CD14-positive monocyte (primary cell): ENCODE data around the gene UBE2M. TPM values are rescaled to one million over a fixed set of nuclear protein-coding genes. Genes with fewer than 3 reads are reported as not detected.

Source experiments
- DNase-seq, 3 donors: peaks; one replicate each; pipeline ENCODE4 v3.0.0-alpha.2; 2011 to 2022
- H2AFZ ChIP-seq: 2 replicates; pipeline ENCODE4 v1.6.0; 2012; ENCODE audit warnings: mild to moderate bottlenecking, low read depth, low read length, inconsistent platforms; ENCODE audit not compliant: insufficient read depth, poor library complexity, severe bottlenecking
- H3K27ac ChIP-seq, 2 donors: 1 replicate in 1 of 2; 2 replicates in 1 of 2; pipeline ENCODE4 v1.5.1; 2012 to 2013; ENCODE audit warnings: low read length in 2 of 2, control low read depth in 1 of 2, inconsistent platforms in 1 of 2, low read depth in 1 of 2, mild to moderate bottlenecking in 1 of 2
- H3K27me3 ChIP-seq, 2 donors: one replicate each; pipeline versions ENCODE4 v1.6.0 to v1.6.1; 2011 to 2013; ENCODE audit warnings: low read length in 2 of 2; ENCODE audit not compliant: control insufficient read depth in 2 of 2, insufficient read depth in 2 of 2
- H3K36me3 ChIP-seq, 2 donors: replicated peaks in 1 of 2; 1 replicate in 1 of 2; 2 replicates in 1 of 2; pipeline versions ENCODE4 v1.5.1 to v1.6.1; 2012 to 2013; ENCODE audit warnings: low read length in 2 of 2, control low read depth in 1 of 2, inconsistent platforms in 1 of 2, mild to moderate bottlenecking in 1 of 2; ENCODE audit not compliant: insufficient read depth in 2 of 2, control insufficient read depth in 1 of 2
- H3K4me1 ChIP-seq, 2 donors: 1 replicate in 1 of 2; 2 replicates in 1 of 2; pipeline versions ENCODE4 v1.5.1 to v1.6.1; 2012 to 2013; ENCODE audit warnings: low read length in 2 of 2, control low read depth in 1 of 2, inconsistent platforms in 1 of 2, mild to moderate bottlenecking in 1 of 2, moderate library complexity in 1 of 2; ENCODE audit not compliant: insufficient read depth in 2 of 2, control insufficient read depth in 1 of 2
- H3K4me2 ChIP-seq: replicated peaks from 2 replicates; pipeline ENCODE3; 2012; ENCODE audit warnings: low read length, moderate library complexity, mild to moderate bottlenecking; ENCODE audit not compliant: poor library complexity, severe bottlenecking; ENCODE audit errors: extremely low read depth
- H3K4me3 ChIP-seq, 3 experiments: fragments of 200-600 bp in 1 of 3; sonication (generic) in 1 of 3; replicated peaks in 1 of 3; 1 replicate in 2 of 3; 2 replicates in 1 of 3; pipeline ENCODE4 v1.5.1; 2011 to 2013; ENCODE audit warnings: low read length in 3 of 3, mild to moderate bottlenecking in 3 of 3, control low read depth in 2 of 3, low read depth in 2 of 3, inconsistent platforms in 1 of 3, moderate library complexity in 1 of 3
- H3K79me2 ChIP-seq: 2 replicates; pipeline ENCODE4 v1.6.0; 2012; ENCODE audit warnings: mild to moderate bottlenecking, control low read depth, inconsistent platforms, low read length, moderate library complexity; ENCODE audit not compliant: insufficient read depth
- H3K9ac ChIP-seq: 2 replicates; pipeline ENCODE4 v1.6.0; 2017; ENCODE audit warnings: low read length, mild to moderate bottlenecking; ENCODE audit not compliant: insufficient read depth, poor library complexity, severe bottlenecking
- H3K9me3 ChIP-seq, 2 donors: replicated peaks in 1 of 2; 1 replicate in 1 of 2; 2 replicates in 1 of 2; pipeline versions ENCODE4 v1.5.1 to v1.6.1; 2012 to 2013; ENCODE audit warnings: low read length in 2 of 2, control low read depth in 1 of 2; ENCODE audit not compliant: control insufficient read depth in 1 of 2, insufficient read depth in 1 of 2
- H4K20me1 ChIP-seq: 2 replicates; pipeline ENCODE4 v1.6.0; 2012; ENCODE audit warnings: mild to moderate bottlenecking, low read length, control low read depth, moderate library complexity; ENCODE audit not compliant: insufficient read depth
- H3K27ac Mint-ChIP-seq, 7 donors: one replicate each; pipeline ENCODE4 v1.8.0; 2020; ENCODE audit warnings: mild to moderate bottlenecking in 7 of 7, mixed read lengths in 7 of 7, moderate library complexity in 6 of 7, inconsistent platforms in 2 of 7
- H3K27me3 Mint-ChIP-seq, 3 donors: one replicate each; pipeline ENCODE4 v1.8.0; 2021 to 2022; ENCODE audit warnings: low read depth in 3 of 3, mild to moderate bottlenecking in 3 of 3, mixed read lengths in 3 of 3, moderate library complexity in 3 of 3, inconsistent platforms in 1 of 3
- H3K36me3 Mint-ChIP-seq, 2 donors: one replicate each; pipeline ENCODE4 v1.8.0; 2020; ENCODE audit warnings: mixed read lengths in 2 of 2, inconsistent platforms in 1 of 2, mild to moderate bottlenecking in 1 of 2
- H3K4me1 Mint-ChIP-seq: one replicate; pipeline ENCODE4 v1.8.0; 2020; ENCODE audit warnings: mild to moderate bottlenecking, mixed read lengths
- H3K4me3 Mint-ChIP-seq, 2 donors: one replicate each; pipeline ENCODE4 v1.8.0; 2020; ENCODE audit warnings: mild to moderate bottlenecking in 2 of 2, mixed read lengths in 2 of 2, moderate library complexity in 1 of 2
- H3K9me3 Mint-ChIP-seq, 7 donors: one replicate each; pipeline ENCODE4 v1.8.0; 2020 to 2022; ENCODE audit warnings: mixed read lengths in 7 of 7, mild to moderate bottlenecking in 6 of 7, moderate library complexity in 6 of 7, inconsistent platforms in 2 of 7
- CTCF ChIP-seq: fragments of 200-600 bp; IDR thresholded peaks from one replicate; pipeline ENCODE4 v1.8.0; 2022; ENCODE audit warnings: antibody characterized with exemption, mild to moderate bottlenecking
- WGBS: methylation state at CpG from one replicate; pipeline ENCODE4 v1.1.5; 2013; ENCODE audit warnings: missing lambda C conversion rate; ENCODE audit not compliant: insufficient coverage; 5-methylcytosine and 5-hydroxymethylcytosine counted together
- intact Hi-C, 2 donors: fragments of 100-400 bp; cut with micrococcal nuclease; formaldehyde crosslinking; loops; one replicate each; pipeline versions ENCODE4 v1.15.0 to v1.15.1; 2023
- polyA plus RNA-seq, 3 donors: library from polyadenylated mRNA; depleted of rRNA in 1 of 3; unstranded in 2 of 3; stranded (reverse) in 1 of 3; fragments of 300-500 nt in 2 of 3; fragments of >200 nt in 1 of 3; fragmentation: Illumina TruSeq in 2 of 3; gene quantifications; 1 replicate in 2 of 3; 2 replicates in 1 of 3; pipeline ENCODE4 v1.2.3, GENCODE V29; 2012 to 2021

The UBE2M gene
- polyA plus RNA-seq, 3 donors, result 7.8 to 84.6 (median 14.3) TPM

DNA sequence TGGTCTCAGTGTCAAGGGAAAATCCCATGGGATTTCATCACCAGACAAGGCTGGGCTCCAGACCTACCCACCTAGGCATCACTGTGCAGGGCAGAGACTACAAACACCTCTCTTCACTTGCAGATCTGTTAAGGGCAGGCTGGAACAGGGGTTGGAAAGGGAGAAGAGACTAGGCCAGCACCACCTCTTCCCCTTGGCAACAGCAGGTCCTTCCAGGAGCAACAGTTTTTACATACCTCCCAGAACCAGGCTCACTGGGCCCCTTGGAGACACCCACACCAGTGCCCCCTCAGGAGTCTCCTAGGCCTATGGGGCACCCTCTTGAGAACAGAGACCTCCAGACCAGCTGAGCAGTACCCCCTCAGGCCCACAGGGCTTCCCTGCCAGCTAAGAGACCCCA is 2.5 kb upstream of the UBE2M start:
- Histone ChIP-seq H3K9ac (no peak overlapping the region), H2AFZ (no peak overlapping the region), H3K4me3 (no peak overlapping the region), H3K4me1 (peaks cover 51 to 59% of the 10 kb centered on the region in 2 donors), H3K4me2 (no peak overlapping the region), H3K27ac (no peak overlapping the region), H3K9me3 (peaks cover 0 to 13% of the 10 kb centered on the region in 2 donors), H3K27me3 (peaks cover 23 to 39% of the 10 kb centered on the region in 2 donors), H4K20me1 (peaks cover 14% of the 10 kb centered on the region), H3K79me2 (peaks cover 22% of the 10 kb centered on the region), H3K36me3 (peaks cover 11 to 14% of the 10 kb centered on the region in 2 donors)
- peak overlapping the region in 1 of 7 donors; percentile 43 for H3K27ac Mint-ChIP-seq
- peak overlapping the region in 1 of 2 donors; percentile 84 for H3K4me3 Mint-ChIP-seq
- peaks cover 19 to 20% of the 10 kb centered on the region in 2 donors for H3K36me3 Mint-ChIP-seq
- H3K4me1 Mint-ChIP-seq, result peaks cover 59% of the 10 kb centered on the region
- no peak for DNase-seq
- peaks cover 0 to 17% (median 8%) of the 10 kb centered on the region in 7 donors for H3K9me3 Mint-ChIP-seq
- H3K27me3 Mint-ChIP-seq, result peaks cover 39 to 45% (median 39%) of the 10 kb centered on the region in 3 donors
- no peak for TF ChIP-seq CTCF
- intact Hi-C loops, result loop anchor here in 1 of 2 donors (1.0 kb wide), 1 partner anchor 10 kb away; no protein-coding TSS in a partner anchor

GRCh38 chr19:58560007-58560887 is 1.8 kb upstream of the UBE2M start:
- DNase-seq, result no peak
- TF ChIP-seq CTCF, result no peak
- H3K36me3 Mint-ChIP-seq, result peaks cover 17 to 25% of the 10 kb centered on the region in 2 donors
- Histone ChIP-seq H3K4me2 (peak overlapping the region; percentile 99), H3K4me1 (peaks cover 56 to 66% of the 10 kb centered on the region in 2 donors), H2AFZ (peak overlapping the region; percentile 85), H3K27ac (peak overlapping the region; percentile 97 to 98), H3K36me3 (peaks cover 12 to 19% of the 10 kb centered on the region in 2 donors), H3K9ac (peak overlapping the region; percentile 44), H3K9me3 (peaks cover 0 to 13% of the 10 kb centered on the region in 2 donors), H3K4me3 (peak overlapping the region in 2 of 3 experiments; percentile 71 to 95), H3K79me2 (peaks cover 28% of the 10 kb centered on the region), H4K20me1 (peaks cover 14% of the 10 kb centered on the region), H3K27me3 (peaks cover 23 to 39% of the 10 kb centered on the region in 2 donors)
- WGBS, result 78% methylated on average over 4 of the region's 8 CpGs
- H3K4me1 Mint-ChIP-seq, result peaks cover 64% of the 10 kb centered on the region
- H3K27me3 Mint-ChIP-seq, result peaks cover 39 to 45% (median 39%) of the 10 kb centered on the region in 3 donors
- peak overlapping the region in 6 of 7 donors; percentile 99 to 100 (median 99) for H3K27ac Mint-ChIP-seq
- peaks cover 0 to 17% (median 8%) of the 10 kb centered on the region in 7 donors for H3K9me3 Mint-ChIP-seq
- intact Hi-C loops, result no loop called here
- H3K4me3 Mint-ChIP-seq, result peak overlapping the region; percentile 62 to 94
